HL-60/S4 treated with phorbol 12-myristate 13-acetate at 8.2 ng/mL for 4 days and 3 days (cell line): ENCODE data around the gene ASAH2B.

Experiments used
- in situ Hi-C: fragments of 300-500 bp; cut with MboI; formaldehyde crosslinking; loops from 2 replicates; pipeline ENCODE4 v1.15.0; 2022; ENCODE audit warnings: low sequenced_read_pairs

Gene ASAH2B

GRCh38 chr10:50796693-50797092 lies 57.0 kb downstream of the ASAH2B start:
- in situ Hi-C loops: no loop called here

GRCh38 chr10:50798297-50798696 lies 58.6 kb downstream of the ASAH2B start:
- in situ Hi-C loops: no loop called here

GRCh38 chr10:50799595-50799994 lies 59.9 kb downstream of the ASAH2B start:
- in situ Hi-C loops: no loop called here

GRCh38 chr10:50805981-50806622 lies 66.4 kb downstream of the ASAH2B start:
- in situ Hi-C loops: no loop called here

- in situ Hi-C loops: no loop called here
Observed at GRCh38 chr10:50807851-50808776, 68.4 kb downstream of the ASAH2B start.
